ENCODE results near the gene PHF2.

- no peak for TF ChIP-seq CTCF (IDR thresholded peaks at IDR 0.05)
- no peak for TF ChIP-seq POLR2A (IDR thresholded peaks at IDR 0.05)
- TF ChIP-seq POLR2AphosphoS5 (IDR thresholded peaks at IDR 0.05) = no peak
Measured at GRCh38 chr9:93676310-93677047, 100.1 kb downstream of the PHF2 start.

Measured in suprapubic skin (tissue), 4 donors.